Endothelial cell of umbilical vein (primary cell): ENCODE results near the gene RPRD2. TPM values are rescaled to one million over a fixed set of nuclear protein-coding genes. Genes with fewer than 3 reads are reported as not detected.

ENCODE experiments used
- BruUV-seq: library from RNA; stranded (reverse); fragments of 400-500 nt; replicated peaks from 2 replicates; lab custom pipeline; 2021; lab: Mats Ljungman, UMichigan
- CTCF ChIA-PET: fragments of 300-600, 350-600 bp; sonication (Branson Sonifier 250); formaldehyde crosslinking; loops from one replicate; lab custom pipeline; 2021; ENCODE audit warnings: antibody characterized with exemption, inconsistent platforms; lab: Charles Lee
- POLR2A ChIA-PET: fragments of 300-600, 350-600 bp; sonication (Branson Sonifier 250); formaldehyde crosslinking; loops from one replicate; lab custom pipeline; 2021; ENCODE audit warnings: antibody characterized with exemption, inconsistent platforms; lab: Charles Lee
- DNase-seq: peaks from one replicate; pipeline ENCODE4 v3.0.0-alpha.2; 2011; ENCODE audit warnings: low read depth, low spot score
- FAIRE-seq: peaks from 2 replicates; lab custom pipeline; 2011; peaks lifted over from hg19 to GRCh38; lab: Jason Lieb, UNC
- H2AFZ ChIP-seq: 2 replicates; pipeline ENCODE4 v1.6.0; 2012; ENCODE audit warnings: low read depth, low read length, control low read depth, inconsistent platforms
- H3K27ac ChIP-seq: 2 replicates; pipeline ENCODE4 v1.5.1; 2011; ENCODE audit warnings: low read depth, mild to moderate bottlenecking, control low read depth, low read length, moderate library complexity; ENCODE audit not compliant: insufficient read depth
- H3K27me3 ChIP-seq, 2 experiments: 2 replicates each; pipeline versions ENCODE4 v1.6.0 to v1.6.1; 2011; ENCODE audit warnings: low read length in 2 of 2, mixed read lengths in 1 of 2; ENCODE audit not compliant: control insufficient read depth in 2 of 2, insufficient read depth in 2 of 2
- H3K36me3 ChIP-seq, 2 experiments: 2 replicates in 1 of 2; 3 replicates in 1 of 2; pipeline ENCODE4 v1.5.1; 2011; ENCODE audit warnings: low read length in 2 of 2, mild to moderate bottlenecking in 1 of 2, moderate library complexity in 1 of 2; ENCODE audit not compliant: control insufficient read depth in 2 of 2, insufficient read depth in 2 of 2; ENCODE audit errors: extremely low read depth in 1 of 2
- H3K4me1 ChIP-seq: 3 replicates; pipeline ENCODE4 v1.5.1; 2011; ENCODE audit warnings: mild to moderate bottlenecking, low read length; ENCODE audit not compliant: control insufficient read depth, insufficient read depth; ENCODE audit errors: extremely low read depth
- H3K4me2 ChIP-seq: 2 replicates; pipeline ENCODE4 v1.6.1; 2011; ENCODE audit warnings: low read length, control low read depth, mixed read lengths; ENCODE audit not compliant: insufficient read depth
- H3K4me3 ChIP-seq, 3 experiments: fragments of 200-600 bp in 1 of 3; sonication (generic), shearing (Covaris generic) in 1 of 3; replicated peaks in 1 of 3; 2 replicates each; pipeline ENCODE4 v1.5.1; 2011 to 2016; ENCODE audit warnings: control low read depth in 3 of 3, low read length in 3 of 3, mild to moderate bottlenecking in 2 of 3, inconsistent platforms in 1 of 3, low read depth in 1 of 3, moderate library complexity in 1 of 3; ENCODE audit not compliant: insufficient read depth in 1 of 3
- H3K79me2 ChIP-seq: 2 replicates; pipeline ENCODE4 v1.6.0; 2012; ENCODE audit warnings: low read length, inconsistent platforms; ENCODE audit not compliant: control insufficient read depth, insufficient read depth
- H3K9ac ChIP-seq: replicated peaks from 2 replicates; pipeline ENCODE3; 2011; ENCODE audit warnings: low read length, control low read depth; ENCODE audit not compliant: insufficient read depth; ENCODE audit errors: extremely low read depth
- H3K9me1 ChIP-seq: replicated peaks from 3 replicates; pipeline ENCODE4 v1.6.0; 2011; ENCODE audit warnings: mild to moderate bottlenecking, low read length; ENCODE audit not compliant: control insufficient read depth, insufficient read depth; ENCODE audit errors: extremely low read depth
- H3K9me3 ChIP-seq: replicated peaks from 2 replicates; pipeline ENCODE4 v1.5.1; 2012; ENCODE audit warnings: low read length, inconsistent platforms; ENCODE audit not compliant: control insufficient read depth, insufficient read depth
- H4K20me1 ChIP-seq: replicated peaks from 2 replicates; pipeline ENCODE3; 2011; ENCODE audit warnings: mild to moderate bottlenecking, low read length; ENCODE audit not compliant: control insufficient read depth, insufficient read depth; ENCODE audit errors: extremely low read depth
- CTCF ChIP-seq, 2 donors: IDR thresholded peaks; 1 replicate in 1 of 2; 2 replicates in 1 of 2; pipeline ENCODE4 v1.5.1; 2011; ENCODE audit warnings: low read length in 2 of 2, mild to moderate bottlenecking in 2 of 2, moderate library complexity in 2 of 2, control low read depth in 1 of 2, inconsistent platforms in 1 of 2, low read depth in 1 of 2; ENCODE audit not compliant: insufficient read depth in 1 of 2; ENCODE audit errors: extremely low read depth in 1 of 2
- EZH2 ChIP-seq: IDR thresholded peaks from 2 replicates; pipeline ENCODE4 v1.6.1; 2012; ENCODE audit warnings: borderline replicate concordance, low read depth, mild to moderate bottlenecking, moderate library complexity, low read length, inconsistent platforms; ENCODE audit not compliant: severe bottlenecking
- FOS ChIP-seq: IDR thresholded peaks from 2 replicates; pipeline ENCODE4 v1.6.1; 2011; ENCODE audit warnings: mild to moderate bottlenecking, low read length, moderate library complexity, borderline replicate concordance; ENCODE audit not compliant: insufficient read depth
- GATA2 ChIP-seq: IDR thresholded peaks from 2 replicates; pipeline ENCODE4 v1.7.0; 2011; ENCODE audit warnings: low read depth, mild to moderate bottlenecking, moderate library complexity, mixed read lengths, low read length; ENCODE audit not compliant: insufficient read length, insufficient read depth
- JUN ChIP-seq: IDR thresholded peaks from 2 replicates; pipeline ENCODE4 v1.6.1; 2011; ENCODE audit warnings: borderline replicate concordance, low read depth; ENCODE audit not compliant: insufficient read length, insufficient read depth
- MAX ChIP-seq: IDR thresholded peaks from 2 replicates; pipeline ENCODE4 v1.6.1; 2011; ENCODE audit not compliant: insufficient read depth, insufficient read length
- MYC ChIP-seq: IDR thresholded peaks from one replicate; pipeline ENCODE4 v1.6.1; 2011; ENCODE audit warnings: mild to moderate bottlenecking, low read depth, low read length
- POLR2A ChIP-seq: IDR thresholded peaks from 2 replicates; pipeline ENCODE4 v1.6.1; 2012; ENCODE audit warnings: low read depth, mild to moderate bottlenecking, control low read depth, low read length
- POLR2AphosphoS5 ChIP-seq: IDR thresholded peaks from 2 replicates; pipeline ENCODE4 v1.6.1; 2012; ENCODE audit warnings: low read depth, mild to moderate bottlenecking, control low read depth, low read length, moderate library complexity; ENCODE audit not compliant: insufficient read depth
- dilution Hi-C: fragments of 300-500 bp; cut with MboI; formaldehyde crosslinking; loops from one replicate; pipeline ENCODE4 v1.15.0; 2019; ENCODE audit warnings: low sequenced_read_pairs; ENCODE audit not compliant: extremely low pct_ligation_motif_present
- intact Hi-C: fragments of 100-400 bp; cut with micrococcal nuclease; formaldehyde crosslinking; loops from one replicate; pipeline ENCODE4 v1.10.0; 2022
- polyA plus RNA-seq, 4 experiments: library from polyadenylated mRNA; depleted of rRNA in 3 of 4; stranded (reverse) in 3 of 4; unstranded in 1 of 4; fragments of >200 nt; gene quantifications; 2 replicates each; pipeline versions ENCODE4 v1.2.1 to v1.2.3, GENCODE V29; 2011 to 2012; ENCODE audit warnings: missing spikeins in 1 of 4
- total RNA-seq: library from RNA; stranded (reverse); gene quantifications from 2 replicates; pipeline ENCODE4 v1.2.3, GENCODE V29; 2021

Gene RPRD2
- total and polyA plus RNA-seq, 2 donors (not counting 3 experiments of a cell fraction or from before 2014, with no cell fraction given) = 12.9 to 23.9 TPM

- H3K9me3 ChIP-seq = no peaks in the 10 kb centered on the region
- CTCF ChIA-PET = no interaction called here
- H3K9ac ChIP-seq = no peak overlapping the region
- POLR2A ChIA-PET = interaction anchor here (0.7 kb wide), 1 partner anchor 36 kb away, joined by 3 read pairs; no protein-coding TSS in a partner anchor
- no peaks in the 10 kb centered on the region for H3K79me2 ChIP-seq
- intact Hi-C loops (no loop called here), dilution Hi-C loops (no loop called here)
- no peak overlapping the region for H3K27ac ChIP-seq
- peaks cover 0 to 7% of the 10 kb centered on the region in 2 experiments for H3K36me3 ChIP-seq
- no peaks in the 10 kb centered on the region for H3K27me3 ChIP-seq
- H4K20me1 ChIP-seq = no peaks in the 10 kb centered on the region
- H3K4me1 ChIP-seq = no peaks in the 10 kb centered on the region
- no peaks in the 10 kb centered on the region for H3K9me1 ChIP-seq
- H3K4me2 ChIP-seq = no peak overlapping the region
- H2AFZ ChIP-seq = no peak overlapping the region
- no peak for FAIRE-seq
- no peak for DNase-seq
- no peak for TF ChIP-seq EZH2
- TF ChIP-seq CTCF (IDR thresholded peaks at IDR 0.05; ENCODE audit: extremely low read depth in 1 of 2, insufficient read depth in 1 of 2, low read depth in 1 of 2, low read length in 2 of 2) = no peak
- no peak for TF ChIP-seq MYC
- TF ChIP-seq MAX = no peak
- no peak for TF ChIP-seq GATA2
- TF ChIP-seq JUN = no peak
- TF ChIP-seq POLR2A = no peak
- no peak for TF ChIP-seq POLR2AphosphoS5
- no peak for TF ChIP-seq FOS
- BruUV-seq = no TSS peak
- no peak overlapping the region for H3K4me3 ChIP-seq
Measured at GRCh38 chr1:150498342-150498741, 134.4 kb downstream of the RPRD2 start.
